ENCODE measurements around the gene RIMBP2. TPM values are rescaled to one million over a fixed set of nuclear protein-coding genes. Genes with fewer than 3 reads are reported as not detected.

Gene RIMBP2
- total and polyA plus RNA-seq, 2 donors: 0.47 to 0.78 TPM

DNA sequence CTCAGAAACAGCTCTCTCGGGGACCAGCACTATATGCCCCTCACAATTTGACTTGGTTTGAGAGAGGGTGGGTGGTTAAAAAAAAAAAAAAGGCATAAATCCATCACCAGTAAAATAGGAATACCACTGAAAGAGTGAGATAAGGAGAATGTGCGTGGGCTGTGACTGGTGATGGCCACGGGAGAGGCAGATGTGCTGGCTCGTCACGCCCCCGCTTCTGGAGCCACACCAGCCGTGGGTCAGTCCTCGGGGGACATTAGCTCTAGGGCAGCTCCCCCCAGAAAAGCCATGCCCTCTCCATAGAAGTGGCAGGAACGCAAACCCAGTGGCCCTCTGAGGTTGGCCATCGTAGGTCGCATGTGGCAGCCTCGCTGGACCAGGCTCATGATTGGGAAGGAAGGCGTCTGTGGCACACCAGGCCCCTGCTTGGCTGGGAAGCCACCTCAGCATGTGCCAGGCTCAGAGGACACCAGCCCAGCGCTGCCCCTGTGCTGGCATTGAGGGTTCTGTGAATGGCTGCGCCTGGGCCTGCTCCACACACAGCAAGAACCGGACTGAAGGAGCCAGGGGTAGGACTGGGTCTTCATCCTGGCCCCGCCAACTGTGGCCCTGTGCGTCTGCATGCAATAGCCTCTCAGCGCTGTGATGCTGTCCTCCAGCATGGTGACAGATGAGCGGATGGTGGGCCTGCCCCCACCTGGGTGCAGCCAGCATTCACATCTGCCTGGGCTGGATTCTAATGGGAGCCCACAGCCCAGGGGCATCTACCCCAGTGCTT is 267.9 kb downstream of the RIMBP2 start:
- DNase-seq (ENCODE audit: low read depth in 6 of 9, low spot score in 9 of 9): no peak
- Histone ChIP-seq H3K4me3 (ENCODE audit: low read length in 2 of 2) (no peak overlapping the region), H3K27me3 (ENCODE audit: control insufficient read depth in 2 of 2, insufficient read depth in 1 of 2, low read length in 1 of 2) (no peaks in the 10 kb centered on the region), H3K36me3 (ENCODE audit: control insufficient read depth in 2 of 2, insufficient read depth in 2 of 2, low read length in 1 of 2) (no peaks in the 10 kb centered on the region), H3K4me1 (ENCODE audit: control insufficient read depth in 2 of 2, insufficient read depth in 2 of 2, low read length in 2 of 2) (no peaks in the 10 kb centered on the region), H3K9me3 (ENCODE audit: control insufficient read depth in 2 of 2, insufficient read depth in 1 of 2, low read length in 1 of 2) (no peaks in the 10 kb centered on the region), H3K27ac (ENCODE audit: low read depth in 1 of 2, low read length in 1 of 2) (no peak overlapping the region)
- 87% methylated on average over 20 of the region's 20 CpGs for WGBS

- 94% methylated on average over 11 of the region's 11 CpGs for WGBS
- no peak for DNase-seq (ENCODE audit: low read depth in 6 of 9, low spot score in 9 of 9)
- no peaks in the 10 kb centered on the region for H3K4me1 ChIP-seq (ENCODE audit: control insufficient read depth in 2 of 2, insufficient read depth in 2 of 2, low read length in 2 of 2)
Observed at GRCh38 chr12:130447655-130447965, 268.5 kb downstream of the RIMBP2 start.

GRCh38 chr12:130446846-130447654 is 269.0 kb downstream of the RIMBP2 start:
- Histone ChIP-seq H3K9me3 (ENCODE audit: control insufficient read depth in 2 of 2, insufficient read depth in 1 of 2, low read length in 1 of 2) (peaks cover 0 to 8% of the 10 kb centered on the region in 2 donors), H3K27me3 (ENCODE audit: control insufficient read depth in 2 of 2, insufficient read depth in 1 of 2, low read length in 1 of 2) (no peaks in the 10 kb centered on the region)
- WGBS: 90% methylated on average over 32 of the region's 32 CpGs

More at GRCh38 chr12:130447655-130447965, 268.5 kb downstream of the RIMBP2 start:
- H3K4me3 ChIP-seq (ENCODE audit: low read length in 2 of 2): no peak overlapping the region
- H3K27me3 ChIP-seq (ENCODE audit: control insufficient read depth in 2 of 2, insufficient read depth in 1 of 2, low read length in 1 of 2): no peaks in the 10 kb centered on the region
- H3K36me3 ChIP-seq (ENCODE audit: control insufficient read depth in 2 of 2, insufficient read depth in 2 of 2, low read length in 1 of 2): no peaks in the 10 kb centered on the region
- H3K27ac ChIP-seq (ENCODE audit: low read depth in 1 of 2, low read length in 1 of 2): no peak overlapping the region
- peaks cover 0 to 2% of the 10 kb centered on the region in 2 donors for H3K9me3 ChIP-seq (ENCODE audit: control insufficient read depth in 2 of 2, insufficient read depth in 1 of 2, low read length in 1 of 2)

DNA sequence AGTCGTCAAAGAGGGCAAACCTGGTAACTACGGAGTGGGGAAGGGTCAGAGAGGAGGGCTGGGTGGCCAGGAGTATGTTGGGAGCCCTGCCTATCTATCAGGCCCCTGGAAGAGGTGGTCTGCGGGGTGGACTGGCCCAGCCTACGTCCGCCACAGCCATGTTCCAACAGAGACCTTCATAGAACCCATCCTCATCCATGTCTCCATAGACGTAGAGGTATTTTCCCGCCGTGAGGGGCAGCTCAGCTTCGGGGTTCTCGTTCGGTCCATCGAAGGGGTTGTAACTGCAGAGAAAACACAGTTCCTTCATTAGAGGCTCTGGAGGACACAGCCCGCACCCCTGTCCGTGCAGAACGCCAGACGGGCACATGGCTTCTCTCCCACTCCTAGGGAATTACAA is 271.1 kb downstream of the RIMBP2 start:
- H3K4me3 ChIP-seq (ENCODE audit: low read length in 2 of 2): no peak overlapping the region
- DNase-seq (ENCODE audit: low read depth in 6 of 9, low spot score in 9 of 9): no peak
- no peak overlapping the region for H3K27ac ChIP-seq (ENCODE audit: low read depth in 1 of 2, low read length in 1 of 2)
- H3K4me1 ChIP-seq (ENCODE audit: control insufficient read depth in 2 of 2, insufficient read depth in 2 of 2, low read length in 2 of 2): no peaks in the 10 kb centered on the region
- H3K27me3 ChIP-seq (ENCODE audit: control insufficient read depth in 2 of 2, insufficient read depth in 1 of 2, low read length in 1 of 2): no peaks in the 10 kb centered on the region
- H3K36me3 ChIP-seq (ENCODE audit: control insufficient read depth in 2 of 2, insufficient read depth in 2 of 2, low read length in 1 of 2): no peaks in the 10 kb centered on the region
- 94% methylated on average over 16 of the region's 16 CpGs for WGBS
- H3K9me3 ChIP-seq (ENCODE audit: control insufficient read depth in 2 of 2, insufficient read depth in 1 of 2, low read length in 1 of 2): peaks cover 1 to 24% of the 10 kb centered on the region in 2 donors

More at GRCh38 chr12:130446846-130447654, 269.0 kb downstream of the RIMBP2 start:
- Histone ChIP-seq H3K4me1 (ENCODE audit: control insufficient read depth in 2 of 2, insufficient read depth in 2 of 2, low read length in 2 of 2) (no peaks in the 10 kb centered on the region), H3K4me3 (ENCODE audit: low read length in 2 of 2) (no peak overlapping the region), H3K36me3 (ENCODE audit: control insufficient read depth in 2 of 2, insufficient read depth in 2 of 2, low read length in 1 of 2) (no peaks in the 10 kb centered on the region), H3K27ac (ENCODE audit: low read depth in 1 of 2, low read length in 1 of 2) (no peak overlapping the region)
- no peak for DNase-seq (ENCODE audit: low read depth in 6 of 9, low spot score in 9 of 9)

DNA sequence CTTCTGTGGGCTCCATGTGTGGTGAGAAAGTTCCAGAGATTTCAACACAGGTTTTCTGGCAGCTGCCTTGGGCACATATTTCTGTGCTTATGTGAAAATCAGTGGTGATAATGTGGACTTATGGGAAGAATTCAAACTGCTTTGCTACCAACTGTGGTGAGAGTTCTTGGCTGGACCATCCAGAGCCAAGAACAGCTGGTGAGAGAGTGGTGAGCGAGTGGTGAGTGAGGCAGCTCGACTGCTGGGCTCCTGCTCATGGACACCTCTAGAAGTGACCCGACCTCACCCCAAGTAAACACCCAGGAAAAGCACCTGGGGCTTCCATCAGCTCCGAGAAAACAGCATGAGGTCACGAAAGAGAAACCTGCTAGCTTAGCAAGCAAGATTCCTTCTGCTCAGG is 272.0 kb downstream of the RIMBP2 start:
- no peak overlapping the region for H3K4me3 ChIP-seq (ENCODE audit: low read length in 2 of 2)
- H3K36me3 ChIP-seq (ENCODE audit: control insufficient read depth in 2 of 2, insufficient read depth in 2 of 2, low read length in 1 of 2): no peaks in the 10 kb centered on the region
- H3K27me3 ChIP-seq (ENCODE audit: control insufficient read depth in 2 of 2, insufficient read depth in 1 of 2, low read length in 1 of 2): no peaks in the 10 kb centered on the region
- WGBS: 74% methylated on average over 5 of the region's 5 CpGs
- no peak overlapping the region for H3K27ac ChIP-seq (ENCODE audit: low read depth in 1 of 2, low read length in 1 of 2)
- no peak for DNase-seq (ENCODE audit: low read depth in 6 of 9, low spot score in 9 of 9)
- no peaks in the 10 kb centered on the region for H3K4me1 ChIP-seq (ENCODE audit: control insufficient read depth in 2 of 2, insufficient read depth in 2 of 2, low read length in 2 of 2)
- H3K9me3 ChIP-seq (ENCODE audit: control insufficient read depth in 2 of 2, insufficient read depth in 1 of 2, low read length in 1 of 2): peaks cover 1 to 25% of the 10 kb centered on the region in 2 donors

GRCh38 chr12:130441771-130442760 is 274.0 kb downstream of the RIMBP2 start:
- Histone ChIP-seq H3K4me3 (ENCODE audit: low read length in 2 of 2) (no peak overlapping the region), H3K9me3 (ENCODE audit: control insufficient read depth in 2 of 2, insufficient read depth in 1 of 2, low read length in 1 of 2) (peaks cover 1 to 34% of the 10 kb centered on the region in 2 donors), H3K36me3 (ENCODE audit: control insufficient read depth in 2 of 2, insufficient read depth in 2 of 2, low read length in 1 of 2) (no peaks in the 10 kb centered on the region), H3K27me3 (ENCODE audit: control insufficient read depth in 2 of 2, insufficient read depth in 1 of 2, low read length in 1 of 2) (no peaks in the 10 kb centered on the region), H3K4me1 (ENCODE audit: control insufficient read depth in 2 of 2, insufficient read depth in 2 of 2, low read length in 2 of 2) (no peaks in the 10 kb centered on the region), H3K27ac (ENCODE audit: low read depth in 1 of 2, low read length in 1 of 2) (no peak overlapping the region)
- no peak for DNase-seq (ENCODE audit: low read depth in 6 of 9, low spot score in 9 of 9)
- WGBS: 95% methylated on average over 45 of the region's 45 CpGs

DNA sequence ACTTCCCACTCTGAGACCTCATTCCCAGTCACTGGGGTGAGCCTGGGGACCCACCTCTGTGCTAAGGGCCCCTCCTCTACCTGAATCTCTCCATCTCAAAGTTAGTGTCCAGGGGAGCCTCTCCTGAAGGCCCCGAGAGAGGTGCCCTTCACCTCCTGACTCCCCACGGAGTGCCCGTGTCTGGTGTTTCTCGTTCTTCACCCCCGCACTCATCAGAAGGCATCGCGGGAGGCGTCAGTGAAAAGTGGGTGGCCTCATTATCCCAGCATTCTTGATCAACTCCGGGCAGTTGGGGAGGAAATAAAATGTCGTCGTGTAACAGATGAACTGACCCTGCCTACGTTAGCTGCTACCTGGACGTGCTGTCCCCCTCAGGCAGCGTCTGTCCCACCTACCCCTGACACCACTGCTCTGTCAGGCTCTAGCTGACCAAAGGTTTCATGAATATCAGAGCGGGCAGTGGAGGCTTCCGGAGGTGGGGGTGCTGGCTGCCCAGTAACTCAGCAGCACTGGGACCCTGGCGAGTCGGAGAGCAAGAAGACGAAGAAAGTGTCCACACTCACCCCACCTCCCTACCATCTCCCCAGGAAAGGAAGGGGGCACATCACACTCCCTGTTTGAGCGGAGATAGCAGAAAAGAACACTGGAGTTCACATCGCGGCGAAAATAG is 275.6 kb downstream of the RIMBP2 start:
- no peak overlapping the region for H3K4me3 ChIP-seq (ENCODE audit: low read length in 2 of 2)
- DNase-seq (ENCODE audit: low read depth in 6 of 9, low spot score in 9 of 9): no peak
- WGBS: 97% methylated on average over 23 of the region's 23 CpGs
- no peaks in the 10 kb centered on the region for H3K36me3 ChIP-seq (ENCODE audit: control insufficient read depth in 2 of 2, insufficient read depth in 2 of 2, low read length in 1 of 2)
- no peaks in the 10 kb centered on the region for H3K27me3 ChIP-seq (ENCODE audit: control insufficient read depth in 2 of 2, insufficient read depth in 1 of 2, low read length in 1 of 2)
- H3K27ac ChIP-seq (ENCODE audit: low read depth in 1 of 2, low read length in 1 of 2): no peak overlapping the region
- H3K4me1 ChIP-seq (ENCODE audit: control insufficient read depth in 2 of 2, insufficient read depth in 2 of 2, low read length in 2 of 2): no peaks in the 10 kb centered on the region
- H3K9me3 ChIP-seq (ENCODE audit: control insufficient read depth in 2 of 2, insufficient read depth in 1 of 2, low read length in 1 of 2): peaks cover 1 to 46% of the 10 kb centered on the region in 2 donors

- Histone ChIP-seq H3K4me3 (ENCODE audit: low read length in 2 of 2) (no peak overlapping the region), H3K4me1 (ENCODE audit: control insufficient read depth in 2 of 2, insufficient read depth in 2 of 2, low read length in 2 of 2) (no peaks in the 10 kb centered on the region), H3K27me3 (ENCODE audit: control insufficient read depth in 2 of 2, insufficient read depth in 1 of 2, low read length in 1 of 2) (no peaks in the 10 kb centered on the region), H3K36me3 (ENCODE audit: control insufficient read depth in 2 of 2, insufficient read depth in 2 of 2, low read length in 1 of 2) (no peaks in the 10 kb centered on the region), H3K27ac (ENCODE audit: low read depth in 1 of 2, low read length in 1 of 2) (no peak overlapping the region), H3K9me3 (ENCODE audit: control insufficient read depth in 2 of 2, insufficient read depth in 1 of 2, low read length in 1 of 2) (peaks cover 1 to 49% of the 10 kb centered on the region in 2 donors)
- 97% methylated on average over 3 of the region's 3 CpGs for WGBS
- DNase-seq (ENCODE audit: low read depth in 6 of 9, low spot score in 9 of 9): no peak
Observed at GRCh38 chr12:130439250-130439649, 276.8 kb downstream of the RIMBP2 start.

Data from thymus (tissue), 11 donors.